Hepatic stellate cell (primary cell): ENCODE data around the gene KIAA1958.
"Not testable (repeated sequence)": the region's sequence is repeated elsewhere in the genome, so short reads cannot be mapped to it uniquely, and the experiment has no call there.

Source experiments
- DNase-seq: peaks from one replicate; pipeline ENCODE4 v3.0.0; 2011; ENCODE audit warnings: low spot score

Gene KIAA1958

DNA sequence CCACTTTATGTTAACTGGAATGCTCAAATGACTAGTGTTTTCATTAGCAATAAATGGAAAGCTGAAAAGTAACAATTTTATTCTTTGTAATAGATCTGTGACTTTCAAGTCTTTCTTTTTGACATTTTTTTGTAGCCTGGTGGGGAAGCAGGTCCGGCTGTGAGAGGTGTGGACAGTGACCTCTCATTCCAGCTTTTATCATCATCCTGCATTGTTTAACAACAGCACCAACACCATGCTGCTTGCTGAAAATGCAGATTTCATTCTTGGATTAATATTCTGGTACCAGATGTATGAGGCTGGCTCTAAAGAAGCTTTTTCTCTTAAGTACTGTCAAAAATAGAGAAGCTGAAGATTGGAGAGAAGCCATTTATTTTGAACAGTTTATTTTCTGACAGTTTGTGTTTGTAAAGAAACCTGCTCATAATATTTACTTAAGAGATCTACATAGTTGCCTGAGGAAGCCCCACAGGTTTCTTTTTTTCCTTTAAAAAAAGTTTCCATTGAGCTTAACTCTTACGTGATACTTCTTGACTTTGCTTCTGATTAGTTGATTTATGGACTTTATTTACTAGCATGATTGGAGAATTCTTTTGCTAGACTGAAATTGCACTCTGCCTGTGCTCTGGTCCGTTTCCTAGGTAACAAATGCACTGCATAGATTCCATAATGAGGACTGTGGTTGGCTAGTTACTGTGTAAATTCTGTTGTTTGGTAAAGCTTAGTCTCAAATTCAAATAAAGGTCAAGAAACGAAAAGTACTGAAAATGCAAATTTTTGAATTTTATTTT is 3.4 kb downstream of the KIAA1958 start:
- DNase-seq: no peak

DNA sequence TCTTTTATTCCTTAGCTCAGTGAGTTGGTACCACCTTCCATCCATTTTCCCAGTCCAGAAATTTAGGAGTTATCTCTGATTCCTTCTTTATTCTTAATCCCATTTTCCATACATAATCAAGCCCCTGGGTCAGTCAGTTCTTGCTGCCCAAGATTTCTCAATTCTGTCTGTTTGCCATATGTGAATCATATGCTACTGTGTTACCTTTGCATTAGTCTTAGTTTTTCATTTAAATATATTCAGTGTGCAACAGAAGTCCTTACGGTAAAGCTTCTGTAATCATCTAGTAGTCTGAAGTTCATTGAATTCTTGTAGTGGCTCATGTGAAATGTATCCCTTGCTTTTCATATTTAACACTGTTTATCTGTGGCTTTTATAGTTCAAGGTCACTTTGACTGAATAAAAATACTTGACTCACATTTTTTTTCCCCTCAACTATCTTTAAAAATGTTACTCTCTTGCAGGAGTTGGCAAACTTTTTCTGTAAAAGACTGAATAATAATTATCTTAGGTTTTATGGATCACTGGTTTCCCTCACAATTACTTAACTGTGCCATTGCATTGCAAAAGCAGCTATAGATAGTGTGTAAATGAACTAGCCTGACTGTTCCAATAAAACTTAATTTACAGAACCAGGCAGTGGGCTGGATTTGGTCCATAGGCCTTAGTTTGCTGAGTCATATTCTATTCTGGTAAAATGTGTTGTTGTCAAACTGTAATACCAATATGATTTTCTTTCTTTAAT is 6.9 kb downstream of the KIAA1958 start:
- peak; percentile 6 for DNase-seq

DNA sequence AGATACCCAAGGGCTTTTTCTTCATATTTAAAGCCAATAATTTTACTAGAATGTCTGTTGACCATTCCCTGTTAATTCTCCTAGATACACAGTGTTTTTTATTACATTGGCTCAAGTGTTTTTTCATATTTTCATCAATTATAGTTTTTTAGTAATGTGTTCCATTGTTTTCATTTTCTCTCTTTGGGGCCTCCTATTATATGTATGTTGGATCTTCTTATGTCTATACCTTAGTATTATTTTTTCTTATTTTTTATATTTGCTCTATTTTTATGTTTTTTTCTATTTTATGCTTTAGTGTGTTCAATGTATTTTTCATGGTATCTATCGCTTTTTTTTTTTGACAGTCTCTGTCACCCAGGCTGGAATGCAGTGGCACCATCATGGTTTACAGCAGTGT is 7.5 kb downstream of the KIAA1958 start:
- DNase-seq: no peak

DNA sequence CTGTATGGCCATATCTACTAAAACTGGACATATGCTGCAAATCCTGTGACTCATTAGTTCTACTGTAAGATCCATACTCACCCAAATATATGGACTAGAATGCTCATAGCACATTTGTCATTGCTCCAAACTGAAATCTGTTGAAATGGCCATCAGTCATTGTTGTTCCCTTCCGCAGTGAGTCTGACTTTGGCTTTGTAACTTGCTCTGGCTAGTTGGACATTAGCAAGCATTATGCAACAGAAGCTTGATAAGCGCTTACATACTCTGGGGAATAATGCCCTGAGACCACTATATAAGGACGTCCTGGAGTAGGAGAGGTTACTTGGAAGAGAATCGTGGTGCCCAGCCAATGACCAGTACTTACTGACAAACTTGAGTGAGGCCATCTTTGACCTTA is 9.0 kb downstream of the KIAA1958 start:
- no peak for DNase-seq

DNA sequence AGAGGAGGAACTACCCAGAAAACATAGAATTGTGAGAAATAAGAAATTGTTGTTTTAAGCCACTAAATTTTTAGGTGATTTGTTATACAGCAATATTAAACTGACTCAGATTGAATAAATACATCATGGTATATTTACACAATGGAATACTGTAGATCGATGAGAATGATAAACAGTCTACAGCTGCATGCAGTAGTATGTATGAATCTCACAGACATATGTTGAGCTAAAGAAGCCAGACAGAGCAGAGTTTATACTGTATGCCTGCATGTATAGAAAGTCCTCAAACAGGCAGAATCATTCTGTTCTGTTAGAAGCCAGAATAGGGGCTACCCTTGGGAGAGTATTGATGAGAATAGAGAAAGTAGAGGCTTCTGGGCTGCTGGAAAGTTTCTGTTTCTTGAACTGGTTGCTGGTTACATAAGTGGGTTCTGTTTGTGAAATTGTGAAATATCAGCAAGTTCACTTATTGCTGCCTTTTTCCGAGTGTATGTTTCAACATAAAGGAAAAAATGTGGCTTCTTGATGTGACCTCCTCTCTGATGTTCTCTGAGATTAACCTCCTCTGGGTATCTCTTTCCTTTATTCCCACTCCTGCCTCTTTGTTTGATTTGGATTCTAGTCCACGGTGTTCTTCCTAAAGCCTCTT is 9.6 kb downstream of the KIAA1958 start:
- no peak for DNase-seq

DNA sequence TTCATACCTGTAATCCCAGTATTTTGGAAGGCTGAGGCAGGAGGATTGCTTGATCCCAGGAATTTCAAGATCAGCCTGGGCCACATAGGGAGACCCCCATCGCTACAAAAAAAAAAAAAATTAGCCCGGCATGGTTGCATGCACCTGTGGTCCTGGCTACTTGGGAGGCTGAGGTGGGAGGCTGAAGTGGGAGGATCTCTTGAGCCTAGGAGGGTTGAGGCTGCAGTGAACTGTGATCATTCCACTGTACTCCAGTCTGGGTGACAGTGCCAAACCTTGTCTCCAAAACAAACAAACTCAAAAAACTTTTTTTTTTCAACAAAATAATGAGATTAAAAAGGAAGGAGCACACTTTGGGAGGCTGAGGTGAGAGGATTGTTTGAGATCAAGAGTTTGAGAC is 14.2 kb downstream of the KIAA1958 start:
- DNase-seq: no peak

DNA sequence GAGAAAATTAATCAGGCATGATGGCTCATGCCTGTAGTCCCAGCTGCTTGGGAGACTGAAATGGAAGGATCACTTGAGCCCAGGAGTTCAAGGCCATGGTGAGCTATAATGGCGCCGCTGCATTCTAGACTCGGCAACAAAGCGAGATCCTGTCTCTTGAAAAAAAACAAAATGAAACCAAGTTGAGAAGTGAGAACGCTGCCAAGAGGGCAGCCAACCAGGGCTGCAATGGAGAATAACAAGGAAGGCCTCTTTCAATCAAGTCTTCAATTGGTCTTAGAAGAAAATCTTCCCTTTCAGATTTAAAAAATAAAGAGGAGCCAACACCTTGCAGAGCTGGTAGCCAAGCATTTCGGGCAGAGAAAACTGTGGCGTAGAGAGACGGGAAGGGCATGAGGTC is 14.7 kb downstream of the KIAA1958 start:
- DNase-seq: no peak

DNA sequence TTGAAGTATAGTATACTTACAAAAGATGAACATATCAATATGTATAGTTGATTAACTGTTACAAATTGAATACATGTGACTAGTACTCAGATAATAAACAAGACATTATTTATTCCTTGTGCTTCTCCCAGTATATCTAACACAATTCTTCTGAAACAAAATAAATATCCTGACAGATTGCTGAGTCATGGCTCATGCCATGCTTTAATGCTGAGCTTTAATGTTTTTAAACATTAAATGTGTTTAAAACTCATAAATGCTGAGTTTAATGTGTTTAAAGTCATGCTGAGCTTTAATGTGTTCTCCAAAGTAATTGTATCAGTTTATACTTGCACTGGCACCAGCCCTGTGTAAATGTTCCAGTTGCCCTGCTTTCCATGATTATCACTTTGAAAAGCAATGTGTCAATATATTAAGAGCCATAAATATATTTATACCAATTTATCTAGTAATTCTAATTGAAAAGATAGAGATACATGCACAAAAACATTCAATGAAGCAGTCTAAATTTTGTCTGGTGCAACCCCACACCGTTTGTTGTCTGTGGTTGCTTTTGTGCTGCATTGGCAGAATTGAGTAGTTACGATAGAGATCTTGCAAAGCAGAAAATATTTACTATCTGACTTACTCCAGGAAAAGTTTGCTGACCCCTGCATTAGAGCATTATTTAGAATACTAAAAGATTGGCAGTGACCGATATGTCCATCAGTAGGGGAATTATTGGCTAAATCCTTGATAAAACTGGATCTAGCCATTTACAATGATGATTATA is 15.7 kb downstream of the KIAA1958 start:
- DNase-seq: no peak

DNA sequence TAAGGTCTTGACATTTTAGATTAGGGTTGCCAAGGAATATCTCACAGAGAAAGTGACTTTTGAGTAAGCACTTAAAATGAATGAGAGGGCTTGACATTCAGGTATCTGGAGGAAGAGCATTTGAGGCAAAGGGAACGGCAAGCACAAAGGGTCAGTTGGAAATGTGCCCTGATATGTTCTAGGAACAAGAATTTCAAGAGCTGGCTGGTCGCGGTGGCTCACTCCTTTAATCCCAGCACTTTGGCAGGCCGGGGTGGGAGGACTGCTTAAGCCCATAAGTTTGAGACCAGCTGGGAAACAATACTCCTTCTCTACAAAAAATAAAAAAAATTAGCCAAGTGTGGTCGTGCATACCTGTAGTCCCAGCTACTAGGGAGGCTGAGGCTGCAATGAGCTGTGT is 16.5 kb downstream of the KIAA1958 start:
- DNase-seq: no peak

DNA sequence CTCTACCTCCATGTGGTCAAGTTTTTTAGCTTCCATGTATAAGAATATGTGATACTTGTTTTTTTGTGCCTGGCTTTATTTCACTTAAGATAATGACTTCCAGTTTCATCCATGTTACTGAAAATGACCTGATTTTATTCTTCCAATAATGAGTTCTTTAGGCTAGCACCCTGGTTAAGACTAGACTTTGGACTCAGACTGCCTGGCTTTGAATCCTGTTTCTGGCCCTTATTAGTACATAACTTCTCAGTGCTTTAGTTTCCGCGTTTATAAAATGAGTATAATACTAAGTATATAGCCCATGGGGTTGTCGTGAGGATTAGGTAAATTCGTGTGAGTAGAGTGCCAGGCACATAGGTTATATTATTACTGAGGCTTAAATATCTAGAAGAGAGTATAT is 18.5 kb downstream of the KIAA1958 start:
- no peak for DNase-seq

DNA sequence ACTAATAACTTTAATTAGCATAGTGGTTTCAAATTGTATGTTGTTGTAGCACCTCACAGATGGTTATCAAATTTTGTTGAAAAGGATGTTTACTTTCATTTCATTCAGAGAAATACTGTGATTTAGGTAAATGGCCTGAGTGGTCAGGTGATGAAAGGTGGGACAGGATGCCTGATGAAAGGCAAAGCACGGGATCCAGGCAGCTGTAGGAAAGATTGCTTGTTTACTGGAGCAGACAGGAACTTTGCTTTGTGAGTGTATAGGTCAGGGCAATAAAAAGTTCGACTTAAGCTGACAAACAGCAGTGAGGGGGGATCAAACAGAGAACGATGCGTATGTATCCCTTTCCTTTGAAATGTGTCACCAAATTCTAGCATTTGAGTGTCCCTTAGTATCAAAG is 19.0 kb downstream of the KIAA1958 start:
- DNase-seq: no peak

DNA sequence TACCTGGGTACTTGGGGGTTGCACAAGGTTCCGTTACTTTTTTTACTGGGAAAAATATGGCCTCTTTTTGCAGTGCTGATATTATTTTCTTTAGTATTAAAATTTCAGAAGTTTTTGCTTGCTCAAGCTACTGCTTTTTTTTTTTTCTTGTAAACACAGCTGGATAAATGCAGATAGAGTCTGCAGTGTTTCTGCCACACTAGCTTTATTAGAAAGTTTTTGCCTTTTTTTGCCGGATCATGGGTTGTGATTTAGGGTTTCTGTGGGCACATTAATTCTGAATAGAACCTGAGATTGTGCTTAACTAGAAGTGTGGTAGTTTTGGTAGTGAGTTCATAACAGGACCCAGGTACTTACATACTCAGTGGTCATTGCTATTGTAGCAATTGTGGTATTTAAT is 19.9 kb downstream of the KIAA1958 start:
- DNase-seq: no peak

DNA sequence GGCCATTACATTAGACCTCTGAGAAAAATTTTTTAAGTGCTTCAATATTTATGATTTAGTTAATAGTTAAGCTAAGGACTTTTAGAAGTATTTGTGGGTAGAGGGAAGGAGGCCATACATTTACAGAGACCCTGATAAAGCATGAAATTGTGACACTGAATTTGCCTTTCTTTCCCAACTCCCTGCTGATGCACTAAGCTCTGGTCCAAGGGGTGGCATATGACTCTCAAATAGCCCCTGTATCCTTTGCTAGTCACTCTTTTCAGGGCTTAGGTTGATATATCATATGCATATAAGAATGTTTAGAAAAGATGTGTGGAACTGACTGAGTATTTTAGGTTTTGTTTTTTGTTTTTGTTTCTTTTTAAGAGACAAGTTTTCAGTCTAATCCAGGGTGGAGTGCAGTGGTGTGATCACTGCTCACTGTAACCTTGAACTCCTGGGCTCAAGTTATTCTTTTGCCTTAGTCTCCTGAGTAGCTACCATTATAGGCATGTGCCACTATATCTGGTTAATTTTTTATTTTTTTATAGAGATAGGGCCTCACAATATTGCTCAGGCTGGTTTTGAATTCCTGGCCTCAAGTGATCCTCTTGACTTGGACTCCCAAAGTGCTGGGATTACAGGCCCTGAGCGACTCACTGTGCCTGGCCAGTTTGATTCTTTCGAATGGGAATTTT is 20.5 kb downstream of the KIAA1958 start:
- no peak for DNase-seq

DNA sequence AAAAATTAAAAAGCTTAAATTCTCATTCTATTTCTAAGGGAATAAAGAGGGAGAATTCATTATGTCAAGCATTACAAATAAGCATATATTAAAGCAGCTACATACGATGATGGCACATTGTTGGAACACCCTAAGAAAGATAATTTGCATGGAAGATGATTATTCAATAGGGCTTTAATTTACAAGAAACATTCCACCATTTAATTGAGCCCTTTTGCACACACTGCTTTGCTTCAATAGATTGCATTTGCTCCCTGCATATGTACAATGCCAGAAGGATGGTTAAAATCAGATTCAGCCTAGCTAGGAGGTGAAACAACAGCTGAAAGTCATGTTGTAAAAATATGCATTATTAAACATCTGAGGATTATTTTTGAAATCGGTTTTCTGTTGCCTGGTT is 21.8 kb downstream of the KIAA1958 start:
- no peak for DNase-seq

DNA sequence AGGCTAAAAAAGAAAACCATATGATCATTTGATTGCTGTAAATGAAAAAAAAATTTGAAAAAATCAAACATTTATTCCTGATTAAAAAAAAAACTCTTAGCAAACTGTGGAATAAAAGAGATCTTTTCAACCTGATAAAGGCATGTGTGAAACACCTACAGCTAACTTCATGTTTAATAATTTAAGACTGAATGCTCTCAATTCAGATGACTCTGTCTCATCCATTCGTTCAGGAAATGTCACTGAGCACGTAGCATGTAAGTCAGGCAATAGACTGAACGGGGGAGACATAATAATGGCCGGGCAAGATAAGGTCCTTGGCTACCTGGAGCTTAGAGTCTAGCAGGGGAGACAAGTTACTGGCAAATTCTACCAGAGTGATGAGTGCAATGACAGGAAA is 25.8 kb downstream of the KIAA1958 start:
- not testable (repeated sequence) for DNase-seq

DNA sequence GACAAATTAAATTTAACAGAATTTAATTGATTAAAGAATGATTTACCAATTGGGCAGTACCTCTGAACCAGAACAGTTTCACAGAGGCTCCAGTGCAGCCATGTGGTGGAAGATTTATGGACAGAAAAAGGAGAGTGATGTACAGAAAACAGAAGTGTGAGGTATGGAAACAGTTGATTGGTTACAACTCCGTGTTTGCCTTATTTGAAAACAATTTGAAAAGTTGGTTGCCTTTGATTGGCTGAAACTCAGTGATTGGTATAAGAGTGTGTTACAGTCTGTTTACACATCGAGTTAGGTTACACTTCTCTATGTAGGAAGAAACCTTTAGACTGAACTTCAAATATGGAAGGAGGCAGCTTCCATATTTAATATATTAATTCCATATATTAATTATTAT is 30.1 kb downstream of the KIAA1958 start:
- DNase-seq: no peak

DNA sequence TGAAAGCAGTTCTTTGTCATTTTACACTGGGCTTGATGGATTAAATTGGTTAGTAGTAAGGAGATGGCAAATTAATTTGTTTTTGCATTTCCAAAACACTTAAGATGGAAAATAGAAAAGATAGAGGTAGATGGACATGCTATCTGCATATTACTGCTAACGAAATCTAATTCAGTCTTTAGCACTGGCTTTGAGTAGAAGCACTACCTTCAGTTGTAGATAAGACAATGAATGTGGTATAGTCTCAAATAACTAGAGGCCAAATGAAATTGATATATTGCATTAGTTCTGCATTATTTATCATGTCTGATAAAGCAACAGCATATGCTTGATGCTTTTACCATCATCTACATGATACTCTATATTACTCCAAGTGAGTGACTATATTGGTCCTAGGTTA is 33.4 kb downstream of the KIAA1958 start:
- no peak for DNase-seq

DNA sequence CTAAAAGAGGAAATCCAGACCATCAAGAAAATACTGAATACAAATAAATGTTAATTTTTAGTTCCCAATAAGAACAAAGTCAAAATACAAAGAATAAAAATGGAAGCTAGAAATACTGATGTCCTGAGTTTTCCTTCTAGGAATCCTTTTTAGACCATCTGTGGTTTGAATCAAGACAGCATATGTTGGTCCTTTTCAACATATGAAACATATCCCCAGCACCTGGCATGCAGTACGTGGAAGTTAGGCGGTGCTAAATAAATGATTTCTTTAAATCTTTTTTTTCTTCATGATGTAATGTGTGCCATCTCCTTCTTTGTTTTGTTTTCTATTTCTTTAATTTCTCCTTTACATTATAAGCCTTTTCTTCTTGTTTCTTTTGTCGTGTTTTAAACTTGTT is 34.0 kb downstream of the KIAA1958 start:
- no peak for DNase-seq

DNA sequence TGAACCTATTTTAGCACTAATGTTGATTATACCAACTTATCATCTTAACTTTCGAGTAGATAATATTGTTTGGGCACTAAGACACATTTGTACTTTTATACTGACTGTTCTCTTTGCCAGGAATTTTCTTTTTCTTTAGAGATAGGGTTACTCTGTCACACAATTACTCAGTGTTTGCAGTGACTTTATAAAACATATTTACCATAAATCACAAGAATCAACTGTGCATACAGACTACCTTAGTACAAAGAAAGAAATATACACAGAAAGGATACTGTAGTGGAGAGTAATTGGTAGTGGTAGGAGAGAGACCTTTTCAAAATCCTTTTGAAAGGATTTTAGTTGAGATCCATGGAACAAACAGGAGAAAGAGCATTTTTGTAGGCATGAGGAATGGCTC is 40.3 kb downstream of the KIAA1958 start:
- DNase-seq: no peak

DNA sequence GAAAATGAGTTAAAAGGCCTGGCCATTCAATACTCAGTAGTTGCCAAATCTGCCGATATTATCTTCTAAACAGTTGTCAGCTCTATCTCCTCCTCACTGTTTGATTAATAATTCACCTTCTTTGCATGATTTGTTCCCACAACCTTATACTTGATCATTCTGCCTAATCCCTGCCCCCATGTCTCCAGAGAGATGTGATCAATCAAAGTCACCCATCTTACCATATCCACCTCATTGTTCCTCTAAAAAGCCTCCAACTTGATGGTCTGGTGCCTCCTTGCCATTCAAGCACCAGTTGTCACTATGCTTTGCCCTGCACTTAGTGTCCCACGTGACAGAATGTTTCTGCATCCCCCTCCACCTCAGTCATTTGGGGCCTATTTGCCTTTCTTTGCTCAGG is 41.3 kb downstream of the KIAA1958 start:
- DNase-seq: no peak

DNA sequence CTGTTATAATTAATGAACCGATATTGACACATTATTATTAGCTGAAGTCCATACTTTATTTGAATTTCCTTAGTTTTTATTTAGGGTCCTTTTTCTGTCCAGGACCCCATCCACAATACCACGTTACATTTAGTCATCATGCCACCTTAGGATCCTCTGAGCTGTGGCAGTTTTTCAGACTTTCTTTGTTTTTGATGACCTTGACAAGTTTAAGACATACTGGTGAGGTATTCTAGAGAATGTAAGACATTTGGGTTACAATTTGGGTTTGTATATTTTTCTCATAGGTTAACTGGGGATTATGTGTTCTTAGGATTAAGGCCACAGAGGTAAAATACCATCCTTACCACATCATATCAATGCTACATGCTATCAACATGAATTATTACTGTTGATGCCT is 42.7 kb downstream of the KIAA1958 start:
- DNase-seq: no peak

DNA sequence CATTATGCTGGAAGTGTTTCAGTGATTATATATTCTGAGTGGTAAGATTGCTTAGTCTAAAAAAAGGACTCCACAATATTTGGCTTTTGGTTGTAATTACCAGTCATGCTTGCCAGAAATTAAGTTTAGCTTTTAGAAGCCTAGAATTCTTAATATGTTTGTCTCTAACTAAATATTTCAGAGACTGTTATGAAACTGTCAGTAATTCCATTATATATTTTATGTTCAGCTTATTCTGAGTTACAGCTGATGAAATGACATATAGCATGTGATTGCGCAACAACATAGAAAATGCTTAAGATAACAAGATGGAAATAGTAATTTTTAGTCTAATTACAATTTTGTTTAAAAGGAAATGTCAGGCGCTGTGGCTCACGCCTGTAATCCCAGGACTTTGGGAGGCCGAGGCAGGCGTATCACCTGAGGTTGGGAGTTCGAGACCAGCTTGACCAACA is 44.2 kb downstream of the KIAA1958 start:
- no peak for DNase-seq
